ENCODE data around the gene KCNJ1. TPM values are rescaled to one million over a fixed set of nuclear protein-coding genes. Genes with fewer than 3 reads are reported as not detected.

The KCNJ1 gene
- total and polyA plus RNA-seq, 10 of the 15 experiments (the other 5 are each of a cell fraction or from before 2014, with no cell fraction given): not detected

- H3K4me2 ChIP-seq (ENCODE audit: control insufficient read depth, insufficient read depth): no peak overlapping the region
- no peak overlapping the region for H3K27ac ChIP-seq (ENCODE audit: control insufficient read depth, insufficient read depth)
- BruUV-seq (replicated peaks): no TSS peak
- H4K20me1 ChIP-seq (ENCODE audit: control insufficient read depth, insufficient read depth): no peaks in the 10 kb centered on the region
- RAD21 ChIA-PET (ENCODE audit: unreplicated experiment): no interaction called here
- no peaks in the 10 kb centered on the region for H3K79me2 ChIP-seq (ENCODE audit: control insufficient read depth, insufficient read depth, low read length)
- CTCF ChIA-PET: no interaction called here
- SMC1A ChIA-PET (ENCODE audit: uncharacterized antibody, unreplicated experiment): no interaction called here
- H3K4me3 ChIP-seq: no peak overlapping the region
- DNase-seq (ENCODE audit: low read depth, low spot score) (no peak), FAIRE-seq (no peak), ATAC-seq (no peak)
- TF ChIP-seq CHD4 (IDR thresholded peaks at IDR 0.05) (no peak), JUND (IDR thresholded peaks at IDR 0.05; ENCODE audit: low read depth, low read length) (no peak), RELB (IDR thresholded peaks at IDR 0.05; ENCODE audit: low read depth) (no peak)
- intact Hi-C loops (cut with micrococcal nuclease; ENCODE audit: unreplicated experiment) (no loop called here), in situ Hi-C loops (cut with MboI) (no loop called here)
- H3K4me1 ChIP-seq (ENCODE audit: control insufficient read depth, insufficient read depth, low read length): no peaks in the 10 kb centered on the region
- peaks cover 8 to 10% of the 10 kb centered on the region in 2 experiments for H3K27me3 ChIP-seq (replicated peaks in 1 of 2; ENCODE audit: control insufficient read depth in 2 of 2, insufficient read depth in 2 of 2, low read length in 1 of 2)
- no peaks in the 10 kb centered on the region for H3K36me3 ChIP-seq (ENCODE audit: control insufficient read depth in 2 of 2, insufficient read depth in 2 of 2, low read length in 1 of 2)
- H3K9me3 ChIP-seq (replicated peaks; ENCODE audit: control insufficient read depth, insufficient read depth, low read length): no peaks in the 10 kb centered on the region
- no peak overlapping the region for H3K9ac ChIP-seq (ENCODE audit: control insufficient read depth, insufficient read depth, low read length)
- no peak overlapping the region for H2AFZ ChIP-seq (ENCODE audit: control insufficient read depth, low read depth, low read length)
- POLR2A ChIA-PET: no interaction called here
- 16% methylated on average over 5 of the region's 5 CpGs for WGBS (ENCODE audit: insufficient coverage, insufficient replicate concordance, low lambda C conversion rate, missing lambda C conversion rate)
These were observed 10.6 kb upstream of the KCNJ1 start for GRCh38 chr11:128877726-128878125.

- intact Hi-C loops (cut with micrococcal nuclease; ENCODE audit: unreplicated experiment) (no loop called here), in situ Hi-C loops (cut with MboI) (no loop called here)
- Histone ChIP-seq H3K4me3 (no peak overlapping the region), H3K9me3 (replicated peaks; ENCODE audit: control insufficient read depth, insufficient read depth, low read length) (no peaks in the 10 kb centered on the region), H3K9ac (ENCODE audit: control insufficient read depth, insufficient read depth, low read length) (no peak overlapping the region), H4K20me1 (ENCODE audit: control insufficient read depth, insufficient read depth) (no peaks in the 10 kb centered on the region), H3K36me3 (ENCODE audit: control insufficient read depth in 2 of 2, insufficient read depth in 2 of 2, low read length in 1 of 2) (no peaks in the 10 kb centered on the region), H3K79me2 (ENCODE audit: control insufficient read depth, insufficient read depth, low read length) (no peaks in the 10 kb centered on the region), H3K27ac (ENCODE audit: control insufficient read depth, insufficient read depth) (no peak overlapping the region), H3K4me2 (ENCODE audit: control insufficient read depth, insufficient read depth) (no peak overlapping the region), H2AFZ (ENCODE audit: control insufficient read depth, low read depth, low read length) (no peak overlapping the region), H3K27me3 (replicated peaks in 1 of 2; ENCODE audit: control insufficient read depth in 2 of 2, insufficient read depth in 2 of 2, low read length in 1 of 2) (peaks cover 8% of the 10 kb centered on the region in 2 experiments), H3K4me1 (ENCODE audit: control insufficient read depth, insufficient read depth, low read length) (no peaks in the 10 kb centered on the region)
- ChIA-PET SMC1A (ENCODE audit: uncharacterized antibody, unreplicated experiment) (no interaction called here), POLR2A (no interaction called here), CTCF (interaction anchor here (0.6 to 1.5 kb wide), 3 partner anchors 10 to 856 kb away, joined by 3 read pairs; no protein-coding TSS in a partner anchor), RAD21 (ENCODE audit: unreplicated experiment) (no interaction called here)
- FAIRE-seq (no peak), DNase-seq (ENCODE audit: low read depth, low spot score) (no peak), ATAC-seq (no peak)
- BruUV-seq (replicated peaks): no TSS peak
- TF ChIP-seq, protein P1, sequence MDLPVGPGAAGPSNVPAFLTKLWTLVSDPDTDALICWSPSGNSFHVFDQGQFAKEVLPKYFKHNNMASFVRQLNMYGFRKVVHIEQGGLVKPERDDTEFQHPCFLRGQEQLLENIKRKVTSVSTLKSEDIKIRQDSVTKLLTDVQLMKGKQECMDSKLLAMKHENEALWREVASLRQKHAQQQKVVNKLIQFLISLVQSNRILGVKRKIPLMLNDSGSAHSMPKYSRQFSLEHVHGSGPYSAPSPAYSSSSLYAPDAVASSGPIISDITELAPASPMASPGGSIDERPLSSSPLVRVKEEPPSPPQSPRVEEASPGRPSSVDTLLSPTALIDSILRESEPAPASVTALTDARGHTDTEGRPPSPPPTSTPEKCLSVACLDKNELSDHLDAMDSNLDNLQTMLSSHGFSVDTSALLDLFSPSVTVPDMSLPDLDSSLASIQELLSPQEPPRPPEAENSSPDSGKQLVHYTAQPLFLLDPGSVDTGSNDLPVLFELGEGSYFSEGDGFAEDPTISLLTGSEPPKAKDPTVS (IDR thresholded peaks at IDR 0.05; ENCODE audit: low read depth, low read length): no peak
- 52% methylated on average over 22 of the region's 22 CpGs for WGBS (ENCODE audit: insufficient coverage, insufficient replicate concordance, low lambda C conversion rate, missing lambda C conversion rate)
These were observed 9.1 kb upstream of the KCNJ1 start for GRCh38 chr11:128876133-128876650.

Measured in GM12878 (cell line).